ENCODE measurements around the gene SOX3. TPM values are rescaled to one million over a fixed set of nuclear protein-coding genes. Genes with fewer than 3 reads are reported as not detected.

Gene SOX3
- total and polyA plus RNA-seq, 2 of the 8 experiments (the other 6 are each of a cell fraction or from before 2014, with no cell fraction given): 10.4 to 41.0 TPM

DNA sequence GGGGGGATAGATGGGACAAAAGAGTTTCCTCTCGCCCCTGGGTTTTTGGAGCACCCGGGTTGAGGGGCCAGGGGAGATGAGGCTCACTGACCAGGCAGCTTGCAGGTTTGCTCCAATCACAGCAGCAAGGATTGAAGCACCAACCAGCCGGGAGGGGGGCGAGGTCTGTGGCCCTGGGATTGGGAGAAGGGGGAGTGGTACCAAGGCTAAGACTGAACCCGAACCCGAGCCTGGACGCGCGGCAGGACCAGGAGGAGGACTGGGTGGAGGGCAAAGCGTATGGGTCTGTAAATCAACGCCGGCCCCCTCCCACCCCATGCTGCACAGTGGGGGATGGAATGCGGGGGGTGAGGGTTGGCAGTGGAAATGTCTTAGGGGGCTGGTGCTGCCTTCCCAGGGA is 3.5 kb downstream of the SOX3 start:
- Histone ChIP-seq H3K4me2 (ENCODE audit: insufficient read depth in 1 of 2, low read depth in 2 of 2, low read length in 2 of 2) (peak overlapping the region; percentile 68 to 74), H3K79me2 (ENCODE audit: control insufficient read depth in 1 of 2, insufficient read depth in 2 of 2, low read length in 2 of 2) (peaks cover 0 to 3% of the 10 kb centered on the region in 2 experiments; a peak in 1 of 4 replicates), H3K79me1 (ENCODE audit: low read depth, low read length) (no peaks in the 10 kb centered on the region), H3K56ac (replicated peaks; ENCODE audit: insufficient read length, low read depth, low read length) (no peak overlapping the region), H3K27ac (ENCODE audit: low read depth, low read length) (no peak overlapping the region), H2AFZ (ENCODE audit: low read length) (no peak overlapping the region), H3K14ac (ENCODE audit: insufficient read length) (no peak overlapping the region), H2BK20ac (ENCODE audit: low read length) (no peak overlapping the region), H3K27me3 (replicated peaks in 1 of 4; ENCODE audit: control insufficient read depth in 3 of 4, extremely low read depth in 1 of 4, insufficient read depth in 3 of 4, low read length in 3 of 4) (peaks cover 3 to 34% (median 17%) of the 10 kb centered on the region in 4 experiments; a peak in 6 of 7 replicates), H3K18ac (ENCODE audit: extremely low read depth, low read length) (no peak overlapping the region; the same call in 1 of the 2 replicates), H4K8ac (ENCODE audit: extremely low read depth, insufficient read depth, low read length) (no peak overlapping the region), H2BK15ac (ENCODE audit: low read length) (no peak overlapping the region), H2BK5ac (ENCODE audit: low read depth, low read length) (no peak overlapping the region), H3K23ac (ENCODE audit: insufficient read length) (no peak overlapping the region), H3K4ac (replicated peaks; ENCODE audit: insufficient read length, low read depth, low read length) (no peak overlapping the region), H2BK120ac (replicated peaks; ENCODE audit: low read depth, low read length) (no peak overlapping the region), H2BK12ac (ENCODE audit: low read depth, low read length) (no peak overlapping the region), H3K4me3 (ENCODE audit: extremely low read depth in 1 of 4, insufficient read depth in 2 of 4, low read depth in 3 of 4, low read length in 4 of 4) (peak overlapping the region in 3 of 4 experiments; percentile 5 to 72 (median 22); a peak in 4 of 8 replicates), H3K9me3 (ENCODE audit: insufficient read depth in 2 of 2, low read depth in 1 of 2, low read length in 1 of 2) (no peaks in the 10 kb centered on the region), H3K36me3 (ENCODE audit: control insufficient read depth in 2 of 4, insufficient read depth in 4 of 4, low read length in 3 of 4) (no peaks in the 10 kb centered on the region), H4K5ac (ENCODE audit: insufficient read length, low read depth, low read length) (no peak overlapping the region), H3K4me1 (replicated peaks in 1 of 4; ENCODE audit: control insufficient read depth in 3 of 4, insufficient read depth in 4 of 4, low read length in 3 of 4) (peaks cover 0 to 10% (median 3%) of the 10 kb centered on the region in 4 experiments; a peak in 4 of 7 replicates), H3K23me2 (ENCODE audit: low read depth, low read length) (peaks cover 11% of the 10 kb centered on the region; the same call in 1 of the 2 replicates), H2AK5ac (ENCODE audit: low read depth, low read length) (no peak overlapping the region), H4K91ac (replicated peaks; ENCODE audit: insufficient read length, low read length) (no peak overlapping the region), H4K20me1 (replicated peaks in 1 of 2; ENCODE audit: control insufficient read depth in 1 of 2, insufficient read depth in 2 of 2, low read length in 2 of 2) (peaks cover 0 to 2% of the 10 kb centered on the region in 2 experiments), H3K9ac (replicated peaks in 1 of 4; ENCODE audit: extremely low read depth in 1 of 4, low read depth in 3 of 4, low read length in 3 of 4) (no peak overlapping the region)
- ChIA-PET POLR2A (ENCODE audit: partially characterized antibody) (no interaction called here), CTCF (ENCODE audit: partially characterized antibody) (interaction anchor here (1.4 kb wide), 1 partner anchor 323 kb away, joined by 3 read pairs; no protein-coding TSS in a partner anchor)
- DNase-seq (ENCODE audit: low read depth in 1 of 2, low spot score in 2 of 2) (peak in 1 of 2 experiments; percentile 54), FAIRE-seq (no peak)
- TF ChIP-seq SUZ12 (IDR thresholded peaks at IDR 0.05; ENCODE audit: low read length): no peak
- TF ChIP-seq RNF2 (IDR thresholded peaks at IDR 0.05; ENCODE audit: borderline replicate concordance, low read depth, low read length, missing control alignments, poor library complexity, severe bottlenecking): no peak
- no peak for TF ChIP-seq NANOG (IDR thresholded peaks at IDR 0.05; ENCODE audit: insufficient read depth, low read depth, low read length, poor library complexity, severe bottlenecking)
- TF ChIP-seq PHF8 (conservative IDR thresholded peaks at IDR 0.05; ENCODE audit: low read depth, low read length): no peak
- TF ChIP-seq KDM4A (IDR thresholded peaks at IDR 0.05; ENCODE audit: low read depth, low read length, severe bottlenecking): peak; percentile 0
- no peak for TF ChIP-seq SIRT6 (IDR thresholded peaks at IDR 0.05; ENCODE audit: low read length)
- no CpG with 5 or more reads among the region's 13 CpGs for WGBS, 2 experiments (ENCODE audit: extremely low coverage in 1 of 2, insufficient coverage in 1 of 2, insufficient read length in 1 of 2, insufficient replicate concordance in 2 of 2, low coverage in 1 of 2, low lambda C conversion rate in 2 of 2, missing lambda C conversion rate in 1 of 2)
